ENCODE results near the gene ENPP5.

DNA sequence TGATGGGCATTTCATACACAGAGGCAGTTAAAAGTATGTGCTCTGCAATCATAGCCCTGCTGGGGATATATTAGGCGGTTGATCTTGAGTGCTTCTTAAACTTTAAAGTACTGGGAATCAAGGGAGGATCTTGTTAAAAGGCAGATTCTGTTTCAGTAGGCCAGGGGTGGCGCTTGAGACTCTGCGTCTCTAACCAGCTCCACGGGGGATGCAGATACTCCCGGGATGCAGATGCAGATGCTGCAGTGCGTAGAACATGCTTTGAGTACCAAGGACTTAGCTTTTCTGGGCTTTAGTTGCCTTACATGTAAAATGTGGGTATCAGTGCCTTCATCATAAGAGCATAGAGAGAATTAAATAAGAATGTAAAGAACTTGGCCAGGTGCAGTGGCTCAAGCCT, 44.4 kb upstream of the ENPP5 start:
- TF ChIP-seq, protein P1, sequence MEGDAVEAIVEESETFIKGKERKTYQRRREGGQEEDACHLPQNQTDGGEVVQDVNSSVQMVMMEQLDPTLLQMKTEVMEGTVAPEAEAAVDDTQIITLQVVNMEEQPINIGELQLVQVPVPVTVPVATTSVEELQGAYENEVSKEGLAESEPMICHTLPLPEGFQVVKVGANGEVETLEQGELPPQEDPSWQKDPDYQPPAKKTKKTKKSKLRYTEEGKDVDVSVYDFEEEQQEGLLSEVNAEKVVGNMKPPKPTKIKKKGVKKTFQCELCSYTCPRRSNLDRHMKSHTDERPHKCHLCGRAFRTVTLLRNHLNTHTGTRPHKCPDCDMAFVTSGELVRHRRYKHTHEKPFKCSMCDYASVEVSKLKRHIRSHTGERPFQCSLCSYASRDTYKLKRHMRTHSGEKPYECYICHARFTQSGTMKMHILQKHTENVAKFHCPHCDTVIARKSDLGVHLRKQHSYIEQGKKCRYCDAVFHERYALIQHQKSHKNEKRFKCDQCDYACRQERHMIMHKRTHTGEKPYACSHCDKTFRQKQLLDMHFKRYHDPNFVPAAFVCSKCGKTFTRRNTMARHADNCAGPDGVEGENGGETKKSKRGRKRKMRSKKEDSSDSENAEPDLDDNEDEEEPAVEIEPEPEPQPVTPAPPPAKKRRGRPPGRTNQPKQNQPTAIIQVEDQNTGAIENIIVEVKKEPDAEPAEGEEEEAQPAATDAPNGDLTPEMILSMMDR (IDR thresholded peaks at IDR 0.05), result no peak
- no peak for TF ChIP-seq POLR2AphosphoS5 (IDR thresholded peaks at IDR 0.05)
